ENCODE measurements around the gene RASSF4. TPM values are rescaled to one million over a fixed set of nuclear protein-coding genes. Genes with fewer than 3 reads are reported as not detected.

The RASSF4 gene
- total RNA-seq, 1 experiment from 2014 or later = 11.5 TPM

DNA sequence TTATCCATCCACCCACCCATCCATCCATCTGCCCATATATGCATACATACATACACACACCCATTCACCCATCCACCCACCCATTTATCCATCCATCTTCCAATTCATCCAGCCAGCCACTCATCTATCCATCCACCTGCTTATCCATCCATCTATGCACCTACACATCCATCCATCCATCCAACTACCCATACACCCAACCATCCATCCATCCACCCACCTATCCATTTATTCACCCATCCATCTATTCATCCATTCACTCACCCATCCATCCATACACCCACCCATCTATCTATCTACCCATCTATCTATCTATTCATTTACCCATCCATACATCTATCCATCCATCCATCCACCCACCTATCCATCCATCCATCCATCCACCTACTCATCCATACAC is 31.1 kb upstream of the RASSF4 start:
- TF ChIP-seq, protein P1, sequence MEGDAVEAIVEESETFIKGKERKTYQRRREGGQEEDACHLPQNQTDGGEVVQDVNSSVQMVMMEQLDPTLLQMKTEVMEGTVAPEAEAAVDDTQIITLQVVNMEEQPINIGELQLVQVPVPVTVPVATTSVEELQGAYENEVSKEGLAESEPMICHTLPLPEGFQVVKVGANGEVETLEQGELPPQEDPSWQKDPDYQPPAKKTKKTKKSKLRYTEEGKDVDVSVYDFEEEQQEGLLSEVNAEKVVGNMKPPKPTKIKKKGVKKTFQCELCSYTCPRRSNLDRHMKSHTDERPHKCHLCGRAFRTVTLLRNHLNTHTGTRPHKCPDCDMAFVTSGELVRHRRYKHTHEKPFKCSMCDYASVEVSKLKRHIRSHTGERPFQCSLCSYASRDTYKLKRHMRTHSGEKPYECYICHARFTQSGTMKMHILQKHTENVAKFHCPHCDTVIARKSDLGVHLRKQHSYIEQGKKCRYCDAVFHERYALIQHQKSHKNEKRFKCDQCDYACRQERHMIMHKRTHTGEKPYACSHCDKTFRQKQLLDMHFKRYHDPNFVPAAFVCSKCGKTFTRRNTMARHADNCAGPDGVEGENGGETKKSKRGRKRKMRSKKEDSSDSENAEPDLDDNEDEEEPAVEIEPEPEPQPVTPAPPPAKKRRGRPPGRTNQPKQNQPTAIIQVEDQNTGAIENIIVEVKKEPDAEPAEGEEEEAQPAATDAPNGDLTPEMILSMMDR (conservative IDR thresholded peaks at IDR 0.05) = no peak
- H2BK12ac ChIP-seq (ENCODE audit: insufficient read length, low read depth, low read length) = no peak overlapping the region
- no peak overlapping the region for H2BK20ac ChIP-seq (ENCODE audit: low read depth, low read length, poor library complexity, severe bottlenecking)
- H3K9ac ChIP-seq (ENCODE audit: extremely low read depth, insufficient read length, low read length) = no peak overlapping the region
- H4K5ac ChIP-seq (ENCODE audit: insufficient read length, low read depth, low read length) = no peak overlapping the region
- H4K91ac ChIP-seq (ENCODE audit: insufficient read length, low read depth, low read length) = no peak overlapping the region
- no peaks in the 10 kb centered on the region for H3K27me3 ChIP-seq (ENCODE audit: insufficient read depth, low read length)
- no peak overlapping the region; a peak in 1 of 5 replicates for H3K4me3 Mint-ChIP-seq
- no peak overlapping the region for H3T11ph ChIP-seq (ENCODE audit: low read length)
- H3K36me3 Mint-ChIP-seq (ENCODE audit: insufficient read depth in 1 of 3, low read depth in 3 of 3) = no peaks in the 10 kb centered on the region
- H3K4me1 ChIP-seq (ENCODE audit: insufficient read depth, low read length) = no peaks in the 10 kb centered on the region; the same call in 1 of the 2 replicates
- no peaks in the 10 kb centered on the region for H3K9me3 ChIP-seq (ENCODE audit: control insufficient read depth, low read depth, low read length)
- H3K56ac ChIP-seq (ENCODE audit: insufficient read length, low read depth, low read length) = no peak overlapping the region
- no peak overlapping the region for H3K4me2 ChIP-seq (ENCODE audit: insufficient read depth, insufficient read length, low read length)
- no peak overlapping the region for H3K27ac ChIP-seq (ENCODE audit: insufficient read length, low read depth, low read length)
- peaks cover 20% of the 10 kb centered on the region for H3K27me3 Mint-ChIP-seq (ENCODE audit: low read depth)
- H3K9me3 Mint-ChIP-seq = no peaks in the 10 kb centered on the region; a peak in 2 of 5 replicates
- H3K18ac ChIP-seq (ENCODE audit: insufficient read length, low read depth, low read length) = no peak overlapping the region
- DNase-seq = no peak
- H4K8ac ChIP-seq (replicated peaks; ENCODE audit: insufficient read length, low read depth, low read length) = no peak overlapping the region
- H3K23ac ChIP-seq (ENCODE audit: insufficient read length, low read depth, low read length) = no peak overlapping the region
- H3K4ac ChIP-seq (ENCODE audit: low read depth, low read length) = no peak overlapping the region
- no peaks in the 10 kb centered on the region for H3K79me1 ChIP-seq (ENCODE audit: insufficient read depth, low read depth, low read length, poor library complexity, severe bottlenecking)
- H3K14ac ChIP-seq (ENCODE audit: insufficient read depth, low read length) = no peak overlapping the region
- no peak overlapping the region for H2BK15ac ChIP-seq (ENCODE audit: low read depth, low read length)
- H4K20me1 ChIP-seq (ENCODE audit: control insufficient read depth, insufficient read depth, insufficient read length) = no peaks in the 10 kb centered on the region
- no peak overlapping the region for H2AFZ ChIP-seq (ENCODE audit: low read length)
- no peaks in the 10 kb centered on the region for H3K79me2 ChIP-seq (ENCODE audit: insufficient read depth, low read length)
- H3K23me2 ChIP-seq (ENCODE audit: insufficient read length, low read depth, low read length, poor library complexity, severe bottlenecking) = no peaks in the 10 kb centered on the region
- H2BK120ac ChIP-seq (ENCODE audit: low read depth, low read length, poor library complexity, severe bottlenecking) = no peak overlapping the region
- no peak overlapping the region; a peak in 1 of 7 replicates for H3K27ac Mint-ChIP-seq
- H2BK5ac ChIP-seq (ENCODE audit: insufficient read length, low read length) = no peak overlapping the region
- peaks cover 5 to 6% of the 10 kb centered on the region in 2 experiments for H3K4me1 Mint-ChIP-seq
- no peak overlapping the region for H2AK5ac ChIP-seq (ENCODE audit: insufficient read length, low read length)
